ELF-1 (cell line): Measurements from ENCODE around the gene E2F1.
"Not testable (repeated sequence)": the region's sequence is repeated elsewhere in the genome, so short reads cannot be mapped to it uniquely, and the experiment has no call there.

Experiments used
- DNase-seq: peaks from one replicate; pipeline ENCODE4 v3.0.0-alpha.2; 2016; ENCODE audit warnings: low read depth, low spot score

The E2F1 gene

GRCh38 chr20:33710681-33711445, 24.7 kb upstream of the E2F1 start:
- DNase-seq = no peak

GRCh38 chr20:33709905-33710541, 23.8 kb upstream of the E2F1 start:
- DNase-seq = no peak

DNA sequence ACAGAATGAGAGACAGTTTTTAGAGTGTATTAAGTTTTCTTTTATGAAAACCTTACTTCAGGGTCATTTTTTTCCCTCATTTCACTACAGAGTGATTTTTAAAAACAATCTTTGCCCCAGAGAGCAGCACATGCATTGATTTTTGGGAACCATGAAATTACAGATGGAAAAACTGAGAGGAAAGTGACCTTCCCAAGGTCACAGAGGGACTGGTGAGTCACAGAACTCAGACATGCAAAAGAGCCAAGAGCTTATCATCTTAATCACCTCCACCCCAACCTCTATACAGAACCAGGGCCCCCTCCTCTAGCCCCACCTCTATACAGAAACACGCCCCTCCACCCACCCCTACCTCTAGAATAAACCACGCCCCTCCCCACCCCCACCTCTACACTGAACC, 23.2 kb upstream of the E2F1 start:
- DNase-seq = no peak

DNA sequence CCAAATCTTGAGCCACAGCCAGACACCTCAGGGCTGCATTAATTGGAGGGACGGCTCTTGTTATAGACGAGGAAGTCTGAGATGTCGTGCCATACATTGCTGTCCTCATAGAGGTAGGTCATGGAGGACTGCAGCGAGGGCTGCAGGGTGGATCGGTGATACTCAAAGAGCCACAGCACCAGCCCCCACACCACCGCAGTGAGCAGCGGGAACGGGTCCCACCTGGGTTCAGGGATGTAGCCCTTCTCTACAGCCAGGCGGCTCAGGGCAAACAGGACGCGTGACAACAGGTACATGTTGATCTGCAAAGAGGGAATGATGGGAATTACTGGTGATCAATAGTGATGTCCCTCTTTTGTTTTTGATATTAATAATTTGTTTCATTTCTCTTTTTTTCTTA, 21.5 kb upstream of the E2F1 start:
- no peak for DNase-seq

GRCh38 chr20:33704197-33704924, 18.2 kb upstream of the E2F1 start:
- DNase-seq = no peak

DNA sequence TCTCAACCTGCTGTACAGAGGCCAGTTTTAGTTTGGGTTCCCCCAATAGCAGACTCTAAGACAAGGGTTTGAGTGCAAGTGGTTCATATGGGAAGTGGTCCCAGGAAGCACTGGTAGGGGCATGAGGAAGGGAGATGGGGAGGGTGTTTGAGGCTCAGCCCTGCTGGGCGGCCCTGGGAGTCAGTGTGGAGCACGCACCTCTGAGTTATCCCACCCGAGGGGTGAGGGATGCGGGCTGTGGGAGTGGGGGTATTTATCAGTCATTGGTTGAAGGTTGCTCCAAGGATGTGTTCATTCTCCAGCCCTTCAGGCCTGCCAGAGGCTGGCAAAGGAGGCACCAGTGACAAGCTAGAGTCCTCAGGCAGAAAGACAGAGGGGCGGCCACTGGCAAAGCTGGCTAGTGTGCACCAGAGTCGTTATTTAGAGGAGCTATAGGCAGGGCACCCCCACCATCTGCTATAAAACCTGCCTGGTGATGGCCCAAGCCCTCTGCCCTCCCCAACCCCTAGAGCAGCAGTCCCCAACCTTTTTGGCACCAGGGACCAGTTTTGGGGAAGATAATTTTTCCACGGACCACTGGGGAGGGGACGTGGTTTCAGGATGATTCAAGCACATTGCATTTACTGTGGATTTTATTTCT, 17.4 kb upstream of the E2F1 start:
- DNase-seq = no peak

DNA sequence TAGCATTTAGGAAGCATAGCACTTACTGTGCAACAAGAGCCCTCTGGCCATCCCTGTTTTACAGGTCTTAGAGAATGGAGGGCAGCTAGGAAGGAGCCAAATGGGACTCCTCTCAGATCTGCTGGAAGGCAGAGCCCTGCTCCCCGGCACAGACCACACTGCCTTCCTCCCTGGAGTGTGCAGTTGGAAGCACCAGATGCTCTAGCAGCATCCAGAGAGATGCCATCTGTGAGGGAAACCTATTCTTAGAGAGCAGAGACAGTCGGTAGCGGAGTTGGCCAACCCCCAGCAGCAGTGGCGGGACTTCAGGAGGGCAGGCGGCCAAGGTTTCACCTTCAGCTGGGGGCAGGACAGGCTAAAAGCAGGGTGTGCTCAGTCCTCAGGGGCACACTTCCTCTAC, 16.7 kb upstream of the E2F1 start:
- no peak for DNase-seq

GRCh38 chr20:33701629-33702450, 15.7 kb upstream of the E2F1 start:
- no peak for DNase-seq

- not testable (repeated sequence) for DNase-seq
These were observed 14.7 kb upstream of the E2F1 start for GRCh38 chr20:33700696-33701441.

DNA sequence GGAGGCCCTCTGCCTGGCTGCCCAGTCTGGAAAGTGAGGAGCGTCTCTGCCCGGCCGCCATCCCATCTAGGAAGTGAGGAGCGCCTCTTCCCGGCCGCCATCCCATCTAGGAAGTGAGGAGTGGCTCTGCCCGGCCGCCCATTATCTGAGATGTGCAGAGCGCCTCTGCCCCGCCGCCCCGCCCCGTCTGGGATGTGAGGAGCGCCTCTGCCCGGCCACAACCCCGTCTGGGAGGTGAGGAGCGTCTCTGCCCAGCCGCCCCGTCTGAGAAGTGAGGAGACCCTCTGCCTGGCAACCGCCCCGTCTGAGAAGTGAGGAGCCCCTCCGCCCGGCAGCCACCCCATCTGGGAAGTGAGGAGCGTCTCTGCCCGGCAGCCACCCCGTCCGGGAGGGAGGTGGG, 12.8 kb upstream of the E2F1 start:
- DNase-seq = not testable (repeated sequence)

DNA sequence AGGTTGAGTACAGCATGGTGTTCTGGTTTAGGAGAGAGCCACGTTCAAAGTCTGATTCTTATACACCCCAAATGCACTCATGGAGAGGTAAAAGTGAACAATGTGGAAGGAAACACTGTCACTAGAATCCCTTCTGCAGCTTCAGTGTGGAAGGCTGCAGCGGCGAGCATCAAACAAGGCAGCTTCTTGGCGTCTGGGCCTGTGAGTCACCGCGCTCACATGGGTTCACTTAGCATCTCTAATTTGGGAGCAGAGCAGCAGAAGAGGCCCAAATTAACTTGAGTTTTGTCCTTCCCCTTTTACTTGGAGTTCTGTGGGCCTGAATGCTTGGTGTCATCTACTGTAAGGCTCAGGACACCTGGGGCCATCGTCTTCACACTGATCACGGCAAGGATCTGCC, 10.9 kb upstream of the E2F1 start:
- DNase-seq = no peak

DNA sequence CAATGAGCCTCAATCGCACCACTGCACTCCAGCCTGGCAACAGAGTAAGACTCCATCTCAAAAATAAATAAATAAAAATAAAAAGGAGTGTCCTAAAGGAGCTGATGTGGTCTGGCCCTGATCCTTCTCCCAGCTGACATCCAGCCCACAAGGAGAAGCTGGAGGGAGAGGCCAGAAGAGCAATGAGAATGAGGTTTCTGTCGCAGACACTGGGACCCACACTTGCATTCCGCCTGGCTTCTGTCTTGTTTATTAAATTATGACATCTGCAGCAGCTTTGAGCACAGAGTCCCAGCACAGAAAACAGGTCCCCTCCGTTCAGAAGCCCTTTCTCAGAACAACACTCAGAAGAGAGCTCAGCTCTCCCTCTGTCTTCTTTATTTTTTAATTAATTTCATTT, 10.3 kb upstream of the E2F1 start:
- no peak for DNase-seq

DNA sequence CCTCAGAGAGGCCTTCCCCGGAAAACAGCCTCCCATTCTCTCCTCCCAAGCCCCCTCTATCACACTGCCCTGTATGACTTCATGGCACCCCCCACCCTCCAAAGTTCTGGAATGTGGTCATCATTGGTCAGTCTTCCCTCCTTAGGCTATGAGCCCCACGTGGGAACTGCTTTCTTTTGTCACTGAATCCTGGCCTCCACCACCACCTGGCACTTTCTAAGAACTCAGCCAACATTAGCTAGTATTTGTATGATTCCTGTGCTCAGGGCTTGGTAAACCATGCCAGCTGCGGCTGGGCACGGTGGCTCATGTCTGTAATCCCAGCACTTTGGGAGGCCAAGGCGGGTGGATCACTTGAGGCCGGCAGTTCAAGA, 8.4 kb upstream of the E2F1 start:
- DNase-seq = no peak

DNA sequence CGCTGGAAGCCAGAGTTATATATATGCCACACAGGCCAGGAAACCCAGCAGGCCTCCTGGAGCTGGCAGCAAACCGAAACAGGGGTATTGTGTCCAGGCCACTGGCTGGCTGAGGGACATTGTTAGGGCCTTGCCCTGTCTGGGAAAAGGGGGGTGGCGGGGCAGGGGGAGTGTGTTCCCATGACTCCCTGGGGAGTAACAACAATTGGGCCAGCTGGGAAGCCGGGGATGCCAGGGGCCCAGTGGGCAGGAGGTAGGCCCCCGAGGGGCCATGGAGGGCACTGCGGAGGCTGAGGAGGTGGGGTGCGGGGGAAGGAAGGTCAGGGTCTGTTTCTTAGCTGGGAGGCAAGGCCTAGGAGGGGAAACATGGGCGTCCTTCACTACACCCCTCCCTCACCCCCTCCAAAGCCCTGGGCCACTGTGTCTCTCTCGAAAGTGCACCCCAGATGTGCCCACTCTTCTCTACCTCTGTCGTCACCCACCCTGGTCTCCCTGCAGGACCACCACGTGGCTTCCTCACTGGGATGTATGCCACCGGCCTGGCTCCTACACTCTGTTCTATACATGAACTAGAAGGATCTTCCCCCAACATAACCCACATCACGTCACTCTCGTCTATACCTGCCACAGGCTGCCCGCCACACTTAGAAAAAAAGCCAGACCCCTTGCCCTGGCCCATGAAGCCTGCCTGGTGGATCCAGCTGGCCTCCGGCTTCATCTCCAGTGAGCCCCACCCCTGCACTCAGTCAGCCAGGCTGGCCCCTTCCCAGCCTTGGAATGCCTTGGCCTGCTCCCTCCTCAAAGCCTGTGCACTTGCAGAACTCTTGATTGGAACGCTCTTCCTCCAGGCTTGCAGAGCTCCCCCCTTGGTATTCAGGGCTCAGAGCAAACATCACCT, 7.8 kb upstream of the E2F1 start:
- peak; percentile 71 for DNase-seq

GRCh38 chr20:33693289-33693688, 7.1 kb upstream of the E2F1 start:
- no peak for DNase-seq

DNA sequence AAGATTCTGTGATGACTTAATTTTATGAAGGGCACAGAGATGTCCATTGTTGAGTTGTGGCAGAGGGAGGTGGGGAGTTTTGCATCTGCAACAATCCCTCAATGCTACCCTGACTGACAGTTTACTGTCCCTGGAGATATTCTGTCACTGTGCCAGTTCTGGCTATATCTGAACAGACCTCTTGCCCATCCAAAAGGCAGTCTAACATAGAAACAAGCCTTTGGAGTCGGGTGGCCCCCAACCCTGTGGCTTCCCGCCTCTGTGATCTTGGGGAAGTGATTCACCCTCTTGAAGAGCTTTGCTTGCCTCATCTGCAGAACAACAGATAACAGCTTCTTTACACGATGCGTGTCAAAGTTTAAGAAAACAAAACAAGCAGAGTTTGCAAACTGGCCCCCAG, 3.8 kb upstream of the E2F1 start:
- peak; percentile 35 for DNase-seq

GRCh38 chr20:33689493-33689892, 3.3 kb upstream of the E2F1 start:
- no peak for DNase-seq

GRCh38 chr20:33688938-33689424, 2.8 kb upstream of the E2F1 start:
- DNase-seq = no peak
